ENCODE measurements around the gene MBOAT2. TPM values are rescaled to one million over a fixed set of nuclear protein-coding genes. Genes with fewer than 3 reads are reported as not detected.

MBOAT2 gene
- total RNA-seq, 2 donors from 2014 or later, result 14.4 to 16.8 TPM

DNA sequence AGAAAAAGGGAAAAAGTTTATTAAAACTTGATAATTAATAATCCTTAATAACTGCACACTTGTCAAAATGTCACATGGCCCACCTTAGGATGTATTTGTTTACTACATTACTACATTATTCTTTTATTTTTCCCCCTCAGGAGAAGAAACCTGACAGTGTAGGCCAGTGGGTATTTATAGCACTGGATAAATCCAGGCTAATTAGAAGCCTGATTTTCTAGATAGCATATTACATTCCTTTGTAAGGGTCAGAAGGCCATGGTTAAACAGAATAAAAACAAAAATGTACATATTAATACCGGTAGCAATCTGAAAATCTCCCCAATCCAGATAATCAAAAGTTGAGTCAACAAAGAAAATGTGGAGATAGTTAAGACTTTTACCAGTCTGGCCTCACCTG is 144.6 kb downstream of the MBOAT2 start:
- no peaks in the 10 kb centered on the region for H3K9me3 ChIP-seq
- DNase-seq (ENCODE audit: low spot score), result no peak
- H3K4me1 ChIP-seq (ENCODE audit: control insufficient read depth in 1 of 2, low read depth in 2 of 2), result no peaks in the 10 kb centered on the region
- TF ChIP-seq, protein P1, sequence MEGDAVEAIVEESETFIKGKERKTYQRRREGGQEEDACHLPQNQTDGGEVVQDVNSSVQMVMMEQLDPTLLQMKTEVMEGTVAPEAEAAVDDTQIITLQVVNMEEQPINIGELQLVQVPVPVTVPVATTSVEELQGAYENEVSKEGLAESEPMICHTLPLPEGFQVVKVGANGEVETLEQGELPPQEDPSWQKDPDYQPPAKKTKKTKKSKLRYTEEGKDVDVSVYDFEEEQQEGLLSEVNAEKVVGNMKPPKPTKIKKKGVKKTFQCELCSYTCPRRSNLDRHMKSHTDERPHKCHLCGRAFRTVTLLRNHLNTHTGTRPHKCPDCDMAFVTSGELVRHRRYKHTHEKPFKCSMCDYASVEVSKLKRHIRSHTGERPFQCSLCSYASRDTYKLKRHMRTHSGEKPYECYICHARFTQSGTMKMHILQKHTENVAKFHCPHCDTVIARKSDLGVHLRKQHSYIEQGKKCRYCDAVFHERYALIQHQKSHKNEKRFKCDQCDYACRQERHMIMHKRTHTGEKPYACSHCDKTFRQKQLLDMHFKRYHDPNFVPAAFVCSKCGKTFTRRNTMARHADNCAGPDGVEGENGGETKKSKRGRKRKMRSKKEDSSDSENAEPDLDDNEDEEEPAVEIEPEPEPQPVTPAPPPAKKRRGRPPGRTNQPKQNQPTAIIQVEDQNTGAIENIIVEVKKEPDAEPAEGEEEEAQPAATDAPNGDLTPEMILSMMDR (IDR thresholded peaks at IDR 0.05), result no peak
- H3K27me3 ChIP-seq (replicated peaks; ENCODE audit: insufficient read depth), result no peaks in the 10 kb centered on the region
- H3K27ac ChIP-seq, result no peak overlapping the region
- H3K4me3 ChIP-seq, result no peak overlapping the region
- no peak for ATAC-seq (ENCODE audit: insufficient number of reproducible peaks, low FRiP score, low read depth)
- no peaks in the 10 kb centered on the region for H3K36me3 ChIP-seq

DNA sequence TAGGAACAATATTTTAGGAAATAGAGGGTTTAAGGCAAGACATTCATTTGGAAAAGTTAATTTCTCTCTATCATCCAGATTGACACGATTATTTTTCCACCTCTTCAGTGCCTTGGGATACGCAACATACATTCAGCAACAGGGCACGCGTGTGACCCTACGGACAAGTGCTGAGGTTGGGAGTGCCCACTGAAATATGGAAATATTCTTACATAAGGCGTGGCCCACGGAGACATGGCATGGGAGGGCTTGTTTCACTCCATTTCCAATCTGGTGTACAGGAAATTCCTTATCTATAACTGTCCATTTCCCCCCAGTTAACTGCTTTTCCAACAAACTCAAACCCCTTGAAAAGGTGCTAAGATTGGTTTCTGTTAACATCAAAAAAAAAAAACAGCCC is 145.2 kb downstream of the MBOAT2 start:
- Histone ChIP-seq H3K27ac (no peak overlapping the region), H3K36me3 (no peaks in the 10 kb centered on the region), H3K9me3 (no peaks in the 10 kb centered on the region), H3K4me3 (no peak overlapping the region), H3K4me1 (ENCODE audit: control insufficient read depth in 1 of 2, low read depth in 2 of 2) (no peaks in the 10 kb centered on the region), H3K27me3 (replicated peaks; ENCODE audit: insufficient read depth) (no peaks in the 10 kb centered on the region)
- TF ChIP-seq, protein P1 (IDR thresholded peaks at IDR 0.05), result no peak
- DNase-seq (ENCODE audit: low spot score) (no peak), ATAC-seq (ENCODE audit: insufficient number of reproducible peaks, low FRiP score, low read depth) (no peak)

DNA sequence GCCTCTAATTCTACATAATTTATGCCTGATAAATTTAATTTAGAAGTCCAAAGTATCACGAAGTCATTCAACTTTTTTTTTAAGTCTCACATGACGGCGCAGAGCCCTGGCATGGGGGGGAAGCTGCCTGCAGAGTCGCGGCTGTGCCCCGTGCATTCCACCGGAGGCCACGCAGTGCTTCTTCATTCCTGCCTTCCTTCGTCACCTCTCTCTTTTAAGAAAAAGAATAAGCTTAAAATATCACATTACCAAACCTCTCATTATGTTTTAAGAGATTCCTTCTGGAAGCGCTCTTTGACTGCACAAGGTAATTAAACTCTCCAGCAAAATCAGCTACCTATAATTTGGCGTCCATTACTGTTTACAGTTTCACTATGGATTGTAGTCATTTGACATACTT is 145.8 kb downstream of the MBOAT2 start:
- Histone ChIP-seq H3K4me1 (ENCODE audit: control insufficient read depth in 1 of 2, low read depth in 2 of 2) (no peaks in the 10 kb centered on the region), H3K36me3 (no peaks in the 10 kb centered on the region), H3K27ac (no peak overlapping the region), H3K27me3 (replicated peaks; ENCODE audit: insufficient read depth) (no peaks in the 10 kb centered on the region), H3K4me3 (no peak overlapping the region), H3K9me3 (no peaks in the 10 kb centered on the region)
- ATAC-seq (ENCODE audit: insufficient number of reproducible peaks, low FRiP score, low read depth), result no peak
- no peak for DNase-seq (ENCODE audit: low spot score)
- TF ChIP-seq, protein P1 (IDR thresholded peaks at IDR 0.05), result no peak

DNA sequence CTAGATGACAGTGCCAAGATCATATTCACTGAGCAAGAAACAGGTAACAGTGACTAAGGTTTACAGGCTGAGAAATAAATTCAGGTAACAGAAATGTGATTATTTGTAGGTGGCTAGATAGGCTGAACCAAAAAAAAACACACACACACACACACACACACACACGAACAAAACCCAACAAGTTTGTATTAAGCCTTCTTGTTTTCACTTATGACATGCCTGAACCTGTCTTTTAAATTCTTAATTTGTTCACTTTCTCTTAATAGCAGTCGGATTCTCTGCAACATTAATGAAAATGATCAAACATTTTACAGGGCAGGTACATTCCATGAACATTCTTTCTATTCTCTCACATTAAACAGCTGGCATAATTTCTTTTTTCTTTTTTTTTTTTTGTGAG is 147.3 kb downstream of the MBOAT2 start:
- Histone ChIP-seq H3K27ac (no peak overlapping the region), H3K4me1 (ENCODE audit: control insufficient read depth in 1 of 2, low read depth in 2 of 2) (no peaks in the 10 kb centered on the region), H3K4me3 (no peak overlapping the region), H3K27me3 (replicated peaks; ENCODE audit: insufficient read depth) (no peaks in the 10 kb centered on the region), H3K9me3 (no peaks in the 10 kb centered on the region), H3K36me3 (no peaks in the 10 kb centered on the region)
- no peak for DNase-seq (ENCODE audit: low spot score)
- TF ChIP-seq, protein P1 (IDR thresholded peaks at IDR 0.05), result no peak
- no peak for ATAC-seq (ENCODE audit: insufficient number of reproducible peaks, low FRiP score, low read depth)

DNA sequence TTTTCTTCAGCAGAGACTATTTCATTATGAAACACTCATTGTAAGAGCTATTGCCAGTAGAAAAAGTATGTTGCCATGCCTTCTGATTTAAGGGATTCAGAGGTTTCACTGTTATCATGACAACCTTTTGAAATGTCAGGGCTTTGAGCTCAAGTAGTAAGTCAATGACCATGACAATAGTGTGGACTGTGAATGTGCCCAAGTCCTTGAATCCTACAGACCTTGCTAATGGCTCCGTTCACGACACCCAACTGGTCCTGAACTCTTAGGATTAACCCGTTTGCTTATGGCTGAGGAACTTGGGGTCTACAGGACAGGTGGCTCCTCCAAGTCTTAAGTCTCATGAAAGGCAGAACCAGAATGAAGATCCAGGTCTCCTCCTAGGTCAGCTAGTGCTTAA is 148.5 kb downstream of the MBOAT2 start:
- H3K27ac ChIP-seq, result no peak overlapping the region
- H3K4me1 ChIP-seq (ENCODE audit: control insufficient read depth in 1 of 2, low read depth in 2 of 2), result no peaks in the 10 kb centered on the region
- no peak for DNase-seq (ENCODE audit: low spot score)
- ATAC-seq (ENCODE audit: insufficient number of reproducible peaks, low FRiP score, low read depth), result no peak
- no peaks in the 10 kb centered on the region for H3K27me3 ChIP-seq (replicated peaks; ENCODE audit: insufficient read depth)
- H3K36me3 ChIP-seq, result no peaks in the 10 kb centered on the region
- TF ChIP-seq, protein P1 (IDR thresholded peaks at IDR 0.05), result no peak
- H3K9me3 ChIP-seq, result no peaks in the 10 kb centered on the region
- H3K4me3 ChIP-seq, result no peak overlapping the region
